ENCODE measurements around the gene NUP214. TPM values are rescaled to one million over a fixed set of nuclear protein-coding genes. Genes with fewer than 3 reads are reported as not detected.

The NUP214 gene
- total and polyA plus RNA-seq, 2 experiments from 2014 or later: 14.7 to 29.0 TPM

DNA sequence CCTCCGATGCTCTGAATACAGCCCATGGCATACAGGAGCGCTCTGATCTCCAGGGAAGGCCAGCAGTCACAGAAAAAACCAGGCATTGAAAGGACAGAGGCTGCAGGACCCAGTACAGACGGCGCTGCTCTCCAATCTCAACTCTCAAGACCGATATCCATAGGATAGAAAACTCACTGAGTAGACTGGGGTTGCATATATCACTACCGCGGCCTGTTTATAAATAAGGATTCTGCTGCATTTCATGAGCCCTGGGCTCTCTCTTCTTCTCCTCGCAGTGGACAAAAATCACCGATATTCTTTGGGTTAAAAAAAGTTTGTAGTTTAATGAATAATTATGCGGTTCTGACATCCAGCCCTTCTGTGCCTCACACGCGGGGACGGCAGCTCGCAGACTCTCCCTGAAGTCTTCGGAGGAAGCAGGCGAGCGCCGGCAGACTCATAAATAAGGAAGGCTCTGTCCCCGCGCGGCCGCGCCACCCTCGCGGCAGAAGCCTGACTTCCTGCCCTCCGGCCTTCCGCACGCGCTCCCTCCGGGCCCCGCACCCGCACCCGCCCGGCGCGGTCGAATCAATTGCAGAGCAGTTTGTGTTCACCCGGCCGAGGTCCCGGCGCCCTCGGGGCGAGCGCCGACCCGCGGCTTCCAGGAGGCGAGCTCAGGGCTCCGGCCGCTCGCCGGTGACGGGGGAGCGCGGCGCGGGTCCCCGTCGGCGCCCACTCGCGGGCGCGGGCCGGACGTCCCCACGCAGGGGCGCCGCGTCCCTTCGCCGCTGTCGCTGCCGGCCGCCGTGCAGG lies 150.9 kb downstream of the NUP214 start, which contains the start of gene FAM78A:
Gene FAM78A (minus strand): TSS at position 417 of the 795 bp plus-strand sequence. CDS start 331 bp downstream, at position 86.
- Histone ChIP-seq H3K36me3 (no peaks in the 10 kb centered on the region), H3K4me3 (peak within 1 kb of the TSS; percentile 98), H3K27ac (peak within 1 kb of the TSS; percentile 92), H3K4me1 (ENCODE audit: low read depth) (peaks cover 50% of the 10 kb centered on the region), H3K27me3 (no peaks in the 10 kb centered on the region), H3K9me3 (ENCODE audit: low read depth) (no peaks in the 10 kb centered on the region)
- TF ChIP-seq, protein P1, sequence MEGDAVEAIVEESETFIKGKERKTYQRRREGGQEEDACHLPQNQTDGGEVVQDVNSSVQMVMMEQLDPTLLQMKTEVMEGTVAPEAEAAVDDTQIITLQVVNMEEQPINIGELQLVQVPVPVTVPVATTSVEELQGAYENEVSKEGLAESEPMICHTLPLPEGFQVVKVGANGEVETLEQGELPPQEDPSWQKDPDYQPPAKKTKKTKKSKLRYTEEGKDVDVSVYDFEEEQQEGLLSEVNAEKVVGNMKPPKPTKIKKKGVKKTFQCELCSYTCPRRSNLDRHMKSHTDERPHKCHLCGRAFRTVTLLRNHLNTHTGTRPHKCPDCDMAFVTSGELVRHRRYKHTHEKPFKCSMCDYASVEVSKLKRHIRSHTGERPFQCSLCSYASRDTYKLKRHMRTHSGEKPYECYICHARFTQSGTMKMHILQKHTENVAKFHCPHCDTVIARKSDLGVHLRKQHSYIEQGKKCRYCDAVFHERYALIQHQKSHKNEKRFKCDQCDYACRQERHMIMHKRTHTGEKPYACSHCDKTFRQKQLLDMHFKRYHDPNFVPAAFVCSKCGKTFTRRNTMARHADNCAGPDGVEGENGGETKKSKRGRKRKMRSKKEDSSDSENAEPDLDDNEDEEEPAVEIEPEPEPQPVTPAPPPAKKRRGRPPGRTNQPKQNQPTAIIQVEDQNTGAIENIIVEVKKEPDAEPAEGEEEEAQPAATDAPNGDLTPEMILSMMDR (IDR thresholded peaks at IDR 0.05; ENCODE audit: low read depth, low read length): no peak
- peak; percentile 22 to 48 for DNase-seq (ENCODE audit: low read depth in 1 of 2, low spot score in 1 of 2)

DNA sequence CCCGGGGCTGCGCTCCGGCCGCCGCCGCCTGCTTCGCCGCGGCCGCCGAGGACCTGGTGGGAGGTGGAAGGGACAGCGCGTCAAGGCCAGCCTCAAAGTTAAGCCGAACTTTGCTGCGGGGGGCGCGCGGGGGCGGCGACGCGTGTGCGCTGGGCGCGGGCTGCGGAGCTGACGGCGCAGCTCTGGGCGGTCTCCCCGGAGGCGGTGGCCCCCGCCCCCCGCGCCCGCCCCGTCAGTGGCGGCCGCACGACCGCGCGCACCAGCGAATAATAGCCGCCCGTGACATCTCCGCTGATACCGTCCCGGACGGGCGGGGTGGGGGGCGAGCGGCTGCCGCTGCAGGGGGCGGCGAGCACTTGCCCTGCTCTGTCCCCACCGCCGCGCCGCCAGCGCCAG lies 151.5 kb downstream of the NUP214 start:
- Histone ChIP-seq H3K36me3 (no peaks in the 10 kb centered on the region), H3K4me3 (peak overlapping the region; percentile 98), H3K9me3 (ENCODE audit: low read depth) (no peaks in the 10 kb centered on the region), H3K4me1 (ENCODE audit: low read depth) (peaks cover 45% of the 10 kb centered on the region), H3K27me3 (no peaks in the 10 kb centered on the region), H3K27ac (peak overlapping the region; percentile 92)
- TF ChIP-seq, protein P1 (IDR thresholded peaks at IDR 0.05; ENCODE audit: low read depth, low read length): no peak
- peak in 1 of 2 donors; percentile 51 for DNase-seq (ENCODE audit: low read depth in 1 of 2, low spot score in 1 of 2)

DNA sequence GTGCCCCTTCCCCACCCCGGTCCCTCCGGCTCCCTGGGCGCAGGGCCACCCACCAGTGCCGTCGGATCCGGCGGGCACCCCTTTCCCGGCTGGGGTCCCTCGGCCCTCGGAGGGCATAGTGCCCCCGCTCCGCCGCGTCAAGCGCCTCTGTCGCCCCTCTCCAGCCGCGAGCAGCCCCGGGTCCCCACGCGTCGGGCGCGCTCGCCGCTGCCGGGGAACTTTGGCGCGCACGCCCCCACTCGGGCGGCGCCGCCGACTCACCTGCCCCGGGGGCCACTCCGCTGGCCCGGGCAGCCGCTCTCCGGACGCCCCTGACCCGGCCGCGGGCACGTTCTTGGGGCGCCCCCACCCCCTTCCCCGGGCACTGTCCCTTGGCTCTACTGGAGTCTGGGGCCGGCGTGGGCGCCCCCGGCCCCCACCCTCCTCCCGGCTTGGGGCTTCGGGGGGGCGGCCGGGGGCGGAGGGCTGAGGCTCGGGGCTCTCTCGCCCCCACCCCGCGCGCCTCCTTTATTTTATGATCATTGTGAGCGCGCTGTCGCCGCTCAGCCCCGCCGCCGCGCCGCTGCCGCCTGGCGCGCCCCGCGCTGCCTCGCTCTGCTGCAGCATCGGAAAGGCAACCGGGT lies 152.0 kb downstream of the NUP214 start:
- Histone ChIP-seq H3K27me3 (no peaks in the 10 kb centered on the region), H3K9me3 (ENCODE audit: low read depth) (no peaks in the 10 kb centered on the region), H3K4me1 (ENCODE audit: low read depth) (peaks cover 46% of the 10 kb centered on the region), H3K4me3 (peak overlapping the region; percentile 98), H3K27ac (peak overlapping the region; percentile 92), H3K36me3 (no peaks in the 10 kb centered on the region)
- TF ChIP-seq, protein P1 (IDR thresholded peaks at IDR 0.05; ENCODE audit: low read depth, low read length): no peak
- peak in 1 of 2 donors; percentile 53 for DNase-seq (ENCODE audit: low read depth in 1 of 2, low spot score in 1 of 2)

DNA sequence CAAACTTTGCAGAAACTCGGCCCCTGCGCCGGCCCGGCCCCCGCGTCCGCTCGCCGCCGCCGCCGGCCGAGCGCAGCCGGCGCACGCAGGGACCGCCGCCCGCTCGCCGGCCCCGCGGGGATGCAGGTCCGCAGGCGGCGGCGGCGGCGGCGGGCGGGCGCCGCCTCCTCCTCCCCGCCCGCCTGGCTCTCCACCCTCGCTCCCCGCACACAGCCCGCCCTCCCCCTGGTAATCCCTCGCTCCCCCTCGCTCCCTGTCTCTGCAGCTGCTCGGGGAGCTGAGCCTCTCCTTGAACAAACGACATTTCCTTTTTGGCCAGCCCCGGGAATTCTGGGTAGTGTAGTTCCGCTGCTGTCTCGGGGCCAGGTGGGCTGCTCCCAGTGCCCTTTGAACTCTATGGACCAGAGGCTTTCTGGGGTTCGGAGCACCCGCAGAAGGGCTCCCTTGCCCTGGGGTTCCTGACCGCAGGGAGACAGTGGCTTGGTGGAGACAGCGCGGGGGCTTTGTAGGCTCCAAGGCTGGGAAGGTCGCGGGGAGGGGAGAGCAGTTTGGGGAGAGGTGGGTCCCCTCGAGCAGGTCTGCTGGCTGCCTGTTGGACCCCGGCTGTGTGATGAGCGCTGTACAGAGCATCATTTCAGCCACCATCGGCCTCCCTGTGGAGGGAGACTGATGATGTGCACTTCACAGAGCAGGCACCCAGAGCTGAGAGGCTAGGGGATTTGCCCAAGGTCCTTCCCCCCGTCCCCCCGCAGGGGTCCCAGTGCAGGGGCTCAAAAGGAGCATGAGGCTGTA lies 152.7 kb downstream of the NUP214 start:
- DNase-seq (ENCODE audit: low read depth in 1 of 2, low spot score in 1 of 2): peak; percentile 87 to 89
- Histone ChIP-seq H3K4me1 (ENCODE audit: low read depth) (peaks cover 42% of the 10 kb centered on the region), H3K27me3 (no peaks in the 10 kb centered on the region)

DNA sequence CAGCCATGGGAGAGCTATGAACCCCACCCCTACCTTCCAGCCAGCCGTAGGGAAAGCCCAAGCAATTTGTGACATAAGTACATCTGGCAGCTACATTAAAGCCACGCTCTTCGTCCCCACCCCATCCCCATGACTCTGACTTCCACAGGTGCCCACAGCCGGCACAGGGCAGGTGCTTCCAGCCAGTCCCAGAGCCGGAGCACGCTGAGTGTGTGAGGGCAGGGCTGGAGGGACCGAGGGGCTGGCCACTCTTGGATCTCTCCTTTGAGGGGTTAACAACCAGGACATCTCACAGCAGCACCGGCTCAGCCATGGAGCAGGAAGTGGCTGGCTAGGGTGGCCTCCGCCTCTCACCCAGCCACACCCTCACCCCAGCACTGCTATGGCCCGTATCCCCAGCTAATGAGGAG lies 153.3 kb downstream of the NUP214 start:
- no peak overlapping the region for H3K4me3 ChIP-seq
- TF ChIP-seq, protein P1 (IDR thresholded peaks at IDR 0.05; ENCODE audit: low read depth, low read length): no peak
- no peaks in the 10 kb centered on the region for H3K27me3 ChIP-seq
- H3K9me3 ChIP-seq (ENCODE audit: low read depth): no peaks in the 10 kb centered on the region
- H3K36me3 ChIP-seq: no peaks in the 10 kb centered on the region
- DNase-seq (ENCODE audit: low read depth in 1 of 2, low spot score in 1 of 2): no peak
- H3K4me1 ChIP-seq (ENCODE audit: low read depth): peaks cover 40% of the 10 kb centered on the region
- peak overlapping the region; percentile 84 for H3K27ac ChIP-seq

More for the DNA sequence above, 152.7 kb downstream of the NUP214 start:
- peak overlapping the region; percentile 92 for H3K27ac ChIP-seq
- H3K4me3 ChIP-seq: peak overlapping the region; percentile 98
- TF ChIP-seq, protein P1 (IDR thresholded peaks at IDR 0.05; ENCODE audit: low read depth, low read length): no peak
- no peaks in the 10 kb centered on the region for H3K36me3 ChIP-seq
- H3K9me3 ChIP-seq (ENCODE audit: low read depth): no peaks in the 10 kb centered on the region

All from cardiac muscle cell (in vitro differentiated cells and primary cell).